ENCODE measurements around the gene OPA3.

DNA sequence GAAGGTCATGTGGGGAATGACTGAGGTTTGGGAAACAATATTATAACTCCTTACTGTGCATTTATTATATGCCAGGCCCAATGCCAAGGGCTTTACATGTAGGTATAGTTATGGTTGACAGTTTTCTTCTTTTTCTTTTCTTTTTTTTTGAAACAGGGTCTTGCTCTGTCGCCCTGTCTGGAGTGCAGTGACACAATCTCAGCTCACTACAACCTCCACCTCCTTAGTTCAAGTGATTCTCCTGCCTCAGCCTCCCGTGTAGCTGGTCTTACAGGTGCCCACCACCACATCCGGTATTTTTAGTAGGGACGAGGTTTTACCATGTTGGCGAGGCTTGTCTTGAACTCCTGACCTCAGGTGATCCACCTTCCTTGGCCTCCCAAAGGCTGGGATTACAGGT is 101.6 kb downstream of the OPA3 start:
- TF ChIP-seq, protein P1, sequence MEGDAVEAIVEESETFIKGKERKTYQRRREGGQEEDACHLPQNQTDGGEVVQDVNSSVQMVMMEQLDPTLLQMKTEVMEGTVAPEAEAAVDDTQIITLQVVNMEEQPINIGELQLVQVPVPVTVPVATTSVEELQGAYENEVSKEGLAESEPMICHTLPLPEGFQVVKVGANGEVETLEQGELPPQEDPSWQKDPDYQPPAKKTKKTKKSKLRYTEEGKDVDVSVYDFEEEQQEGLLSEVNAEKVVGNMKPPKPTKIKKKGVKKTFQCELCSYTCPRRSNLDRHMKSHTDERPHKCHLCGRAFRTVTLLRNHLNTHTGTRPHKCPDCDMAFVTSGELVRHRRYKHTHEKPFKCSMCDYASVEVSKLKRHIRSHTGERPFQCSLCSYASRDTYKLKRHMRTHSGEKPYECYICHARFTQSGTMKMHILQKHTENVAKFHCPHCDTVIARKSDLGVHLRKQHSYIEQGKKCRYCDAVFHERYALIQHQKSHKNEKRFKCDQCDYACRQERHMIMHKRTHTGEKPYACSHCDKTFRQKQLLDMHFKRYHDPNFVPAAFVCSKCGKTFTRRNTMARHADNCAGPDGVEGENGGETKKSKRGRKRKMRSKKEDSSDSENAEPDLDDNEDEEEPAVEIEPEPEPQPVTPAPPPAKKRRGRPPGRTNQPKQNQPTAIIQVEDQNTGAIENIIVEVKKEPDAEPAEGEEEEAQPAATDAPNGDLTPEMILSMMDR (IDR thresholded peaks at IDR 0.05) = no peak
- TF ChIP-seq EZH2 (IDR thresholded peaks at IDR 0.05) = no peak
- no peak for TF ChIP-seq EZH2phosphoT487 (IDR thresholded peaks at IDR 0.05)
